HCT116 (cell line): ENCODE results near the gene YIPF3. TPM values are rescaled to one million over a fixed set of nuclear protein-coding genes. Genes with fewer than 3 reads are reported as not detected.

Experiments used
- ATAC-seq: fragments of 200-7000 bp; cut with Tn5 transposase; 2 replicates; pipeline ENCODE4 v1.9.1; 2020; ENCODE audit warnings: mild to moderate bottlenecking, moderate library complexity
- BruUV-seq: library from RNA; stranded (reverse); fragments of 400-500 nt; replicated peaks from 2 replicates; lab custom pipeline; 2021; lab: Mats Ljungman, UMichigan
- CTCF ChIA-PET: fragments of 300-600 bp; sonication (Branson Sonifier 250); formaldehyde crosslinking; loops from one replicate; lab custom pipeline; 2021; ENCODE audit warnings: antibody characterized with exemption; lab: Charles Lee
- POLR2A ChIA-PET: fragments of 300-600, 350-600 bp; sonication (Branson Sonifier 250); formaldehyde crosslinking; loops from one replicate; lab custom pipeline; 2021; ENCODE audit warnings: antibody characterized with exemption; lab: Charles Lee
- RAD21 ChIA-PET, 2 experiments: fragments of 300-600 bp; sonication (Branson Sonifier 250); formaldehyde crosslinking; loops; one replicate each; lab custom pipeline; 2023; ENCODE audit warnings: low total read pairs in 2 of 2; ENCODE audit not compliant: uncharacterized antibody in 2 of 2, unreplicated experiment in 2 of 2, low non-redundant PET in 1 of 2; lab: Charles Lee
- DNase-seq: peaks from one replicate; pipeline ENCODE4 v3.0.0-alpha.2; 2010; ENCODE audit warnings: low read depth, low spot score
- H2AFZ ChIP-seq: fragments of 200-600 bp; shearing (Covaris generic), sonication (generic); 2 replicates; pipeline ENCODE4 v1.6.1; 2017; ENCODE audit warnings: low read depth, mixed run types, mixed read lengths, antibody characterized with exemption, low read length; ENCODE audit not compliant: poor library complexity, severe bottlenecking
- H3K27ac ChIP-seq: 2 replicates; pipeline ENCODE4 v1.5.1; 2012; ENCODE audit warnings: low read depth, low read length
- H3K27me3 ChIP-seq: fragments of 200-600 bp; sonication (generic); 2 replicates; pipeline ENCODE4 v1.6.1; 2016; ENCODE audit warnings: mixed run types, low read length, mixed read lengths; ENCODE audit not compliant: insufficient read depth
- H3K36me3 ChIP-seq, 2 experiments: fragments of 200-500 bp in 1 of 2; fragments of 200-600 bp in 1 of 2; sonication (Bioruptor generic) in 1 of 2; sonication (generic) in 1 of 2; 2 replicates each; pipeline versions ENCODE4 v1.5.1 to v1.6.1; 2014 to 2016; ENCODE audit warnings: low read length in 2 of 2, inconsistent platforms in 1 of 2, mixed read lengths in 1 of 2, mixed run types in 1 of 2; ENCODE audit not compliant: insufficient read depth in 2 of 2, control insufficient read depth in 1 of 2
- H3K4me1 ChIP-seq, 2 experiments: fragments of 200-600 bp in 1 of 2; sonication (generic) in 1 of 2; 2 replicates each; pipeline versions ENCODE4 v1.5.1 to v1.6.1; 2012 to 2017; ENCODE audit warnings: low read length in 2 of 2, inconsistent platforms in 1 of 2, mild to moderate bottlenecking in 1 of 2, mixed read lengths in 1 of 2, mixed run types in 1 of 2, moderate library complexity in 1 of 2; ENCODE audit not compliant: insufficient read depth in 2 of 2, control insufficient read depth in 1 of 2
- H3K4me2 ChIP-seq: fragments of 200-600 bp; sonication (generic); 2 replicates; pipeline ENCODE4 v1.6.1; 2017; ENCODE audit warnings: mixed run types, low read length, mixed read lengths
- H3K4me3 ChIP-seq, 2 experiments: fragments of 200-600 bp in 1 of 2; sonication (generic) in 1 of 2; replicated peaks in 1 of 2; 2 replicates each; pipeline ENCODE4 v1.5.1; 2011 to 2016; ENCODE audit warnings: low read length in 2 of 2, control low read depth in 1 of 2, low read depth in 1 of 2, mild to moderate bottlenecking in 1 of 2, mixed read lengths in 1 of 2, mixed run types in 1 of 2
- H3K79me2 ChIP-seq: fragments of 200-600 bp; sonication (generic); 2 replicates; pipeline ENCODE4 v1.6.1; 2017; ENCODE audit warnings: mild to moderate bottlenecking, mixed run types, low read length, moderate library complexity, mixed read lengths; ENCODE audit not compliant: insufficient read depth
- H3K9ac ChIP-seq: fragments of 200-600 bp; sonication (generic); 2 replicates; pipeline ENCODE4 v1.6.1; 2016; ENCODE audit warnings: low read length, mixed read lengths
- H3K9me2 ChIP-seq: fragments of 200-600 bp; sonication (generic), shearing (Covaris generic); 2 replicates; pipeline ENCODE4 v1.6.1; 2017; ENCODE audit warnings: mixed run types, mild to moderate bottlenecking, moderate library complexity; ENCODE audit not compliant: insufficient read depth
- H3K9me3 ChIP-seq, 2 experiments: fragments of 200-500 bp in 1 of 2; fragments of 200-600 bp in 1 of 2; sonication (Bioruptor generic) in 1 of 2; sonication (generic) in 1 of 2; 2 replicates each; pipeline ENCODE4 v1.6.1; 2014 to 2017; ENCODE audit warnings: low read length in 2 of 2, mixed read lengths in 2 of 2, inconsistent platforms in 1 of 2, low read depth in 1 of 2, mild to moderate bottlenecking in 1 of 2, mixed run types in 1 of 2, moderate library complexity in 1 of 2; ENCODE audit not compliant: control insufficient read depth in 1 of 2, insufficient read depth in 1 of 2
- H4K20me1 ChIP-seq: fragments of 200-600 bp; sonication (generic), shearing (Covaris generic); 2 replicates; pipeline ENCODE4 v1.6.1; 2017; ENCODE audit warnings: mixed run types, mild to moderate bottlenecking, moderate library complexity; ENCODE audit not compliant: insufficient read depth
- CBX3 ChIP-seq: IDR thresholded peaks from 2 replicates; pipeline ENCODE4 v1.6.1; 2012; ENCODE audit warnings: low read depth
- EGR1 ChIP-seq: IDR thresholded peaks from 2 replicates; pipeline ENCODE4 v1.6.1; 2012; ENCODE audit warnings: low read depth
- FOSL1 ChIP-seq: IDR thresholded peaks from 2 replicates; pipeline ENCODE4 v1.6.1; 2012; ENCODE audit warnings: low read depth
- JUND ChIP-seq: IDR thresholded peaks from 2 replicates; pipeline ENCODE4 v1.6.1; 2012
- POLR2A ChIP-seq: IDR thresholded peaks from 2 replicates; pipeline ENCODE4 v1.7.0; 2011; ENCODE audit warnings: borderline replicate concordance; ENCODE audit not compliant: insufficient read depth, insufficient read length; ENCODE audit errors: extremely low read depth
- POLR2AphosphoS5 ChIP-seq: IDR thresholded peaks from 2 replicates; pipeline ENCODE4 v1.6.1; 2011; ENCODE audit warnings: mild to moderate bottlenecking, low read depth, low read length, moderate library complexity
- RAD21 ChIP-seq: IDR thresholded peaks from 2 replicates; pipeline ENCODE4 v1.6.1; 2012; ENCODE audit warnings: low read depth, mild to moderate bottlenecking
- SIN3A ChIP-seq: IDR thresholded peaks from 2 replicates; pipeline ENCODE4 v1.6.1; 2012; ENCODE audit warnings: low read depth
- SP1 ChIP-seq: IDR thresholded peaks from 2 replicates; pipeline ENCODE4 v1.6.1; 2012; ENCODE audit warnings: low read depth
- SRF ChIP-seq: IDR thresholded peaks from 2 replicates; pipeline ENCODE4 v1.6.1; 2012; ENCODE audit warnings: low read depth
- ZFX ChIP-seq: fragments of 450-650 bp; IDR thresholded peaks from 2 replicates; pipeline ENCODE4 v1.6.1; 2017
- ZNF274 ChIP-seq: fragments of 200-500 bp; sonication (Bioruptor generic); IDR thresholded peaks from 2 replicates; pipeline ENCODE4 v1.6.1; 2014; ENCODE audit warnings: mild to moderate bottlenecking, low read depth, low read length, inconsistent platforms
- intact Hi-C: fragments of 100-400 bp; cut with micrococcal nuclease; formaldehyde crosslinking; loops from 2 replicates; pipeline ENCODE4 v1.10.0; 2022
- total RNA-seq: library from RNA; stranded (reverse); gene quantifications from one replicate; pipeline ENCODE4 v1.2.1, GENCODE V29; 2021; ENCODE audit not compliant: unreplicated experiment
- TF ChIP-seq, protein P1 (sequence below), 3 experiments: fragments of 200-600 bp in 1 of 3; sonication (generic) in 1 of 3; IDR thresholded peaks in 2 of 3; conservative IDR thresholded peaks in 1 of 3; 2 replicates each; pipeline ENCODE4 v1.5.1; 2012 to 2017; ENCODE audit warnings: low read depth in 2 of 3, low read length in 2 of 3, antibody characterized with exemption in 1 of 3, borderline replicate concordance in 1 of 3, control low read depth in 1 of 3, mild to moderate bottlenecking in 1 of 3, mixed read lengths in 1 of 3, mixed run types in 1 of 3, moderate library complexity in 1 of 3; ENCODE audit not compliant: insufficient read depth in 1 of 3
- TF ChIP-seq, protein P2 (sequence below): IDR thresholded peaks from 2 replicates; pipeline ENCODE4 v1.6.1; 2011; ENCODE audit warnings: mild to moderate bottlenecking, low read length, moderate library complexity; ENCODE audit not compliant: insufficient replicate concordance; ENCODE audit errors: extremely low read depth
- TF ChIP-seq, protein P3 (sequence below): IDR thresholded peaks from 2 replicates; pipeline ENCODE4 v1.6.1; 2012
- TF ChIP-seq, protein P4 (sequence below): IDR thresholded peaks from 2 replicates; pipeline ENCODE4 v1.6.1; 2012; ENCODE audit warnings: low read depth
- TF ChIP-seq, protein P5 (sequence below): IDR thresholded peaks from 2 replicates; pipeline ENCODE4 v1.6.1; 2012

The YIPF3 gene
- total RNA-seq, 1 experiment from 2014 or later, result 84.5 TPM

DNA sequence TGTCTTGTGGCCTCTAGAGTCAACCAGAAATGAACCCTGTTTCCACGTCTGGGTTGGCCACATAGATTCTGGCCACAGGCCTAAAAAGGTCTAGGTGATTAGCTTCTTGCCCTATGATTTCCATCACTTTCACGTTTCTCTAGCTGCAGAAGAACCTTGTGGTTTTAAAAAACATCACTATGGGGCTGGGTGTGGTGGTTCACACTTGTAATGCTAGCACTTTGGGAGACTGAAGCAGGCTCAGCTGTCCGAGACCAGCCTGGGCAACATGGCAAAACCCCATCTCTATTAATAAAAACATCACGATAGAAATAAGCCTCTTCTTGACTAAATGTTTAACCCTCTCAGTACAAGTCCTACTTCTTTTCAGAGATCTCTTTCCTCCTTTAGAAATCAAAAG is 27.7 kb upstream of the YIPF3 start:
- no TSS peak for BruUV-seq
- no peak overlapping the region for H3K4me3 ChIP-seq
- H3K4me2 ChIP-seq, result no peak overlapping the region
- CTCF ChIA-PET, result no interaction called here
- RAD21 ChIA-PET, result no interaction called here
- DNase-seq, result no peak
- no peaks in the 10 kb centered on the region for H3K27me3 ChIP-seq
- no peak overlapping the region for H3K27ac ChIP-seq
- no peaks in the 10 kb centered on the region for H3K9me2 ChIP-seq
- H3K79me2 ChIP-seq, result peaks cover 17% of the 10 kb centered on the region
- TF ChIP-seq, protein P1, sequence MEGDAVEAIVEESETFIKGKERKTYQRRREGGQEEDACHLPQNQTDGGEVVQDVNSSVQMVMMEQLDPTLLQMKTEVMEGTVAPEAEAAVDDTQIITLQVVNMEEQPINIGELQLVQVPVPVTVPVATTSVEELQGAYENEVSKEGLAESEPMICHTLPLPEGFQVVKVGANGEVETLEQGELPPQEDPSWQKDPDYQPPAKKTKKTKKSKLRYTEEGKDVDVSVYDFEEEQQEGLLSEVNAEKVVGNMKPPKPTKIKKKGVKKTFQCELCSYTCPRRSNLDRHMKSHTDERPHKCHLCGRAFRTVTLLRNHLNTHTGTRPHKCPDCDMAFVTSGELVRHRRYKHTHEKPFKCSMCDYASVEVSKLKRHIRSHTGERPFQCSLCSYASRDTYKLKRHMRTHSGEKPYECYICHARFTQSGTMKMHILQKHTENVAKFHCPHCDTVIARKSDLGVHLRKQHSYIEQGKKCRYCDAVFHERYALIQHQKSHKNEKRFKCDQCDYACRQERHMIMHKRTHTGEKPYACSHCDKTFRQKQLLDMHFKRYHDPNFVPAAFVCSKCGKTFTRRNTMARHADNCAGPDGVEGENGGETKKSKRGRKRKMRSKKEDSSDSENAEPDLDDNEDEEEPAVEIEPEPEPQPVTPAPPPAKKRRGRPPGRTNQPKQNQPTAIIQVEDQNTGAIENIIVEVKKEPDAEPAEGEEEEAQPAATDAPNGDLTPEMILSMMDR (IDR thresholded peaks at IDR 0.05 in 2 of 3, conservative IDR thresholded peaks at IDR 0.05 in 1 of 3; ENCODE audit: borderline replicate concordance in 1 of 3, insufficient read depth in 1 of 3, low read depth in 2 of 3, low read length in 2 of 3), result no peak
- no peak for TF ChIP-seq SP1
- no peak for TF ChIP-seq SRF
- no peak for TF ChIP-seq POLR2A
- no peak for TF ChIP-seq FOSL1
- TF ChIP-seq ZFX, result no peak
- TF ChIP-seq, protein P2, sequence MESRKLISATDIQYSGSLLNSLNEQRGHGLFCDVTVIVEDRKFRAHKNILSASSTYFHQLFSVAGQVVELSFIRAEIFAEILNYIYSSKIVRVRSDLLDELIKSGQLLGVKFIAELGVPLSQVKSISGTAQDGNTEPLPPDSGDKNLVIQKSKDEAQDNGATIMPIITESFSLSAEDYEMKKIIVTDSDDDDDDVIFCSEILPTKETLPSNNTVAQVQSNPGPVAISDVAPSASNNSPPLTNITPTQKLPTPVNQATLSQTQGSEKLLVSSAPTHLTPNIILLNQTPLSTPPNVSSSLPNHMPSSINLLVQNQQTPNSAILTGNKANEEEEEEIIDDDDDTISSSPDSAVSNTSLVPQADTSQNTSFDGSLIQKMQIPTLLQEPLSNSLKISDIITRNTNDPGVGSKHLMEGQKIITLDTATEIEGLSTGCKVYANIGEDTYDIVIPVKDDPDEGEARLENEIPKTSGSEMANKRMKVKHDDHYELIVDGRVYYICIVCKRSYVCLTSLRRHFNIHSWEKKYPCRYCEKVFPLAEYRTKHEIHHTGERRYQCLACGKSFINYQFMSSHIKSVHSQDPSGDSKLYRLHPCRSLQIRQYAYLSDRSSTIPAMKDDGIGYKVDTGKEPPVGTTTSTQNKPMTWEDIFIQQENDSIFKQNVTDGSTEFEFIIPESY, result no peak
- TF ChIP-seq, protein P3, sequence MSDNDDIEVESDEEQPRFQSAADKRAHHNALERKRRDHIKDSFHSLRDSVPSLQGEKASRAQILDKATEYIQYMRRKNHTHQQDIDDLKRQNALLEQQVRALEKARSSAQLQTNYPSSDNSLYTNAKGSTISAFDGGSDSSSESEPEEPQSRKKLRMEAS, result no peak
- no peak for TF ChIP-seq JUND
- TF ChIP-seq, protein P4, sequence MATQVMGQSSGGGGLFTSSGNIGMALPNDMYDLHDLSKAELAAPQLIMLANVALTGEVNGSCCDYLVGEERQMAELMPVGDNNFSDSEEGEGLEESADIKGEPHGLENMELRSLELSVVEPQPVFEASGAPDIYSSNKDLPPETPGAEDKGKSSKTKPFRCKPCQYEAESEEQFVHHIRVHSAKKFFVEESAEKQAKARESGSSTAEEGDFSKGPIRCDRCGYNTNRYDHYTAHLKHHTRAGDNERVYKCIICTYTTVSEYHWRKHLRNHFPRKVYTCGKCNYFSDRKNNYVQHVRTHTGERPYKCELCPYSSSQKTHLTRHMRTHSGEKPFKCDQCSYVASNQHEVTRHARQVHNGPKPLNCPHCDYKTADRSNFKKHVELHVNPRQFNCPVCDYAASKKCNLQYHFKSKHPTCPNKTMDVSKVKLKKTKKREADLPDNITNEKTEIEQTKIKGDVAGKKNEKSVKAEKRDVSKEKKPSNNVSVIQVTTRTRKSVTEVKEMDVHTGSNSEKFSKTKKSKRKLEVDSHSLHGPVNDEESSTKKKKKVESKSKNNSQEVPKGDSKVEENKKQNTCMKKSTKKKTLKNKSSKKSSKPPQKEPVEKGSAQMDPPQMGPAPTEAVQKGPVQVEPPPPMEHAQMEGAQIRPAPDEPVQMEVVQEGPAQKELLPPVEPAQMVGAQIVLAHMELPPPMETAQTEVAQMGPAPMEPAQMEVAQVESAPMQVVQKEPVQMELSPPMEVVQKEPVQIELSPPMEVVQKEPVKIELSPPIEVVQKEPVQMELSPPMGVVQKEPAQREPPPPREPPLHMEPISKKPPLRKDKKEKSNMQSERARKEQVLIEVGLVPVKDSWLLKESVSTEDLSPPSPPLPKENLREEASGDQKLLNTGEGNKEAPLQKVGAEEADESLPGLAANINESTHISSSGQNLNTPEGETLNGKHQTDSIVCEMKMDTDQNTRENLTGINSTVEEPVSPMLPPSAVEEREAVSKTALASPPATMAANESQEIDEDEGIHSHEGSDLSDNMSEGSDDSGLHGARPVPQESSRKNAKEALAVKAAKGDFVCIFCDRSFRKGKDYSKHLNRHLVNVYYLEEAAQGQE, result no peak
- TF ChIP-seq SIN3A, result no peak
- TF ChIP-seq POLR2AphosphoS5, result no peak
- TF ChIP-seq, protein P5, sequence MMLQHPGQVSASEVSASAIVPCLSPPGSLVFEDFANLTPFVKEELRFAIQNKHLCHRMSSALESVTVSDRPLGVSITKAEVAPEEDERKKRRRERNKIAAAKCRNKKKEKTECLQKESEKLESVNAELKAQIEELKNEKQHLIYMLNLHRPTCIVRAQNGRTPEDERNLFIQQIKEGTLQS, result no peak
- TF ChIP-seq RAD21, result no peak
- TF ChIP-seq EGR1, result no peak
- no peak for TF ChIP-seq ZNF274
- no peak for TF ChIP-seq CBX3
- no peaks in the 10 kb centered on the region for H3K9me3 ChIP-seq
- H2AFZ ChIP-seq, result no peak overlapping the region
- H4K20me1 ChIP-seq, result no peaks in the 10 kb centered on the region
- no peaks in the 10 kb centered on the region for H3K4me1 ChIP-seq
- intact Hi-C loops, result no loop called here
- no peak for ATAC-seq
- no peak overlapping the region for H3K9ac ChIP-seq
- POLR2A ChIA-PET, result no interaction called here
- peaks cover 57 to 61% of the 10 kb centered on the region in 2 experiments for H3K36me3 ChIP-seq
